ENCODE results near the gene NT5C1B. TPM values are rescaled to one million over a fixed set of nuclear protein-coding genes. Genes with fewer than 3 reads are reported as not detected.

Gene NT5C1B
- total RNA-seq, 1 donor from 2014 or later, result not detected

DNA sequence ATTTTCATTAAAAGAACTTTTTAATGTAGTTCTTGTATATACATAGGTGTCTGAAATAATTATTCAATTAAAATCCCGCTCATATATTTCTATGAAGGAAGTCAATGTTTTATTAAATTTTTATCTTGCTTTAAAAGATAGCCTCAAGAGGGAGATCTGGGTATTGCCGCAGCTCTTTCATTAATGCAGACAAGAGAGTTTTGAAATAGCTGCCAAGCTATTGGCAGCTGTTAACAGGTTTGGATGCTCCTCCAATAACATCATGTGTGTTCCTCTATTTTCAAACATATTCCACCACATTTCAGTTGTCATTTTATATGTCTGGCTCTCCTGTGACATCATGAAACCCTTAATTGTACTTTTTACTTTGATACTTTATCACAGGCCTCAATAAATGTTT is 12.9 kb upstream of the NT5C1B start:
- Mint-ChIP-seq H3K4me1 (ENCODE audit: unreplicated experiment) (peaks cover 2% of the 10 kb centered on the region), H3K9me3 (ENCODE audit: unreplicated experiment) (no peaks in the 10 kb centered on the region)

GRCh38 chr2:18600255-18600613 is 10.9 kb upstream of the NT5C1B start:
- Mint-ChIP-seq H3K9me3 (ENCODE audit: unreplicated experiment) (no peaks in the 10 kb centered on the region), H3K27me3 (ENCODE audit: unreplicated experiment) (no peaks in the 10 kb centered on the region), H3K27ac (ENCODE audit: unreplicated experiment) (no peak overlapping the region), H3K4me3 (ENCODE audit: unreplicated experiment) (no peak overlapping the region), H3K4me1 (ENCODE audit: unreplicated experiment) (peaks cover 2% of the 10 kb centered on the region), H3K36me3 (ENCODE audit: unreplicated experiment) (no peaks in the 10 kb centered on the region)
- TF ChIP-seq, protein P1, sequence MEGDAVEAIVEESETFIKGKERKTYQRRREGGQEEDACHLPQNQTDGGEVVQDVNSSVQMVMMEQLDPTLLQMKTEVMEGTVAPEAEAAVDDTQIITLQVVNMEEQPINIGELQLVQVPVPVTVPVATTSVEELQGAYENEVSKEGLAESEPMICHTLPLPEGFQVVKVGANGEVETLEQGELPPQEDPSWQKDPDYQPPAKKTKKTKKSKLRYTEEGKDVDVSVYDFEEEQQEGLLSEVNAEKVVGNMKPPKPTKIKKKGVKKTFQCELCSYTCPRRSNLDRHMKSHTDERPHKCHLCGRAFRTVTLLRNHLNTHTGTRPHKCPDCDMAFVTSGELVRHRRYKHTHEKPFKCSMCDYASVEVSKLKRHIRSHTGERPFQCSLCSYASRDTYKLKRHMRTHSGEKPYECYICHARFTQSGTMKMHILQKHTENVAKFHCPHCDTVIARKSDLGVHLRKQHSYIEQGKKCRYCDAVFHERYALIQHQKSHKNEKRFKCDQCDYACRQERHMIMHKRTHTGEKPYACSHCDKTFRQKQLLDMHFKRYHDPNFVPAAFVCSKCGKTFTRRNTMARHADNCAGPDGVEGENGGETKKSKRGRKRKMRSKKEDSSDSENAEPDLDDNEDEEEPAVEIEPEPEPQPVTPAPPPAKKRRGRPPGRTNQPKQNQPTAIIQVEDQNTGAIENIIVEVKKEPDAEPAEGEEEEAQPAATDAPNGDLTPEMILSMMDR (IDR thresholded peaks at IDR 0.05), result no peak
- no peak for DNase-seq (ENCODE audit: extremely low spot score, unreplicated experiment)

More for the DNA sequence above, 12.9 kb upstream of the NT5C1B start:
- TF ChIP-seq, protein P1 (IDR thresholded peaks at IDR 0.05), result no peak
- no peak overlapping the region for H3K27ac Mint-ChIP-seq (ENCODE audit: unreplicated experiment)
- no peaks in the 10 kb centered on the region for H3K27me3 Mint-ChIP-seq (ENCODE audit: unreplicated experiment)
- no peak for DNase-seq (ENCODE audit: extremely low spot score, unreplicated experiment)
- H3K36me3 Mint-ChIP-seq (ENCODE audit: unreplicated experiment), result no peaks in the 10 kb centered on the region
- H3K4me3 Mint-ChIP-seq (ENCODE audit: unreplicated experiment), result no peak overlapping the region

DNA sequence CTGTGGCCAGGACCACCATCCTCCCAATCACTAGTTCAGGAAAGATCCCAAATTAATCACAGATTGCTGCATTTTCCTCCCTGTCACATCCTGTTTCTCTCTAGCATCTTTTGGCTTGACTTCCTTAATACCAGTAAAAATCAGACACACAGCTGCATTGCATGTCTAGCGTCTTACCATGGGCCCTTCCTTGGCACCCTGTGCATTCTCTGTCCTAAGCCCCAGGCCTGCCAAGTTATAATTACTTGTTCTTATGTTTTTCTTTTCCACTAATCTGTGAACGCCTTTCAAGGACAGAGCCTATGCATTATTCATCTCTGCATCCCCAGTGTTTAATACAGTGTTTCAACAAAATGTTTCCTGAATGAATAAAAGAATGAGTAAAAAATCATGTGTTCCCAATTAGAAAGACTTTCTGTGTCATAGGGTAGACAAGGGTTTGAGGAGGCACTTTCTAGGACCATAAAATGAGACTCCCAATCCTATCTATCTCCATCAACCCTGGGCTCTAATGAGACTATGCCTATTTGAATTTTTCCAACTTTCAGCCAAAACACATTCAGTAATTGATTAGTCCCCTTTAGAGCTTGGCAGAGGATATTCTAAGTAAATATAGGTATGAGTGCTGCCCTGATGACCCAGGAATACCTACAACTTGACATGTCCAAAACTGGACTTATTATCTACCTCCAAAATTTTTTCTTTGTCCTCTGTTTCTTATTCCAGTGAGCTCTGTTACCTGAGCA is 10.3 kb upstream of the NT5C1B start:
- no peak for DNase-seq (ENCODE audit: extremely low spot score, unreplicated experiment)
- H3K9me3 Mint-ChIP-seq (ENCODE audit: unreplicated experiment), result no peaks in the 10 kb centered on the region
- H3K4me1 Mint-ChIP-seq (ENCODE audit: unreplicated experiment), result peaks cover 2% of the 10 kb centered on the region
- no peaks in the 10 kb centered on the region for H3K27me3 Mint-ChIP-seq (ENCODE audit: unreplicated experiment)
- H3K36me3 Mint-ChIP-seq (ENCODE audit: unreplicated experiment), result no peaks in the 10 kb centered on the region
- no peak overlapping the region for H3K4me3 Mint-ChIP-seq (ENCODE audit: unreplicated experiment)
- TF ChIP-seq, protein P1 (IDR thresholded peaks at IDR 0.05), result no peak
- no peak overlapping the region for H3K27ac Mint-ChIP-seq (ENCODE audit: unreplicated experiment)

DNA sequence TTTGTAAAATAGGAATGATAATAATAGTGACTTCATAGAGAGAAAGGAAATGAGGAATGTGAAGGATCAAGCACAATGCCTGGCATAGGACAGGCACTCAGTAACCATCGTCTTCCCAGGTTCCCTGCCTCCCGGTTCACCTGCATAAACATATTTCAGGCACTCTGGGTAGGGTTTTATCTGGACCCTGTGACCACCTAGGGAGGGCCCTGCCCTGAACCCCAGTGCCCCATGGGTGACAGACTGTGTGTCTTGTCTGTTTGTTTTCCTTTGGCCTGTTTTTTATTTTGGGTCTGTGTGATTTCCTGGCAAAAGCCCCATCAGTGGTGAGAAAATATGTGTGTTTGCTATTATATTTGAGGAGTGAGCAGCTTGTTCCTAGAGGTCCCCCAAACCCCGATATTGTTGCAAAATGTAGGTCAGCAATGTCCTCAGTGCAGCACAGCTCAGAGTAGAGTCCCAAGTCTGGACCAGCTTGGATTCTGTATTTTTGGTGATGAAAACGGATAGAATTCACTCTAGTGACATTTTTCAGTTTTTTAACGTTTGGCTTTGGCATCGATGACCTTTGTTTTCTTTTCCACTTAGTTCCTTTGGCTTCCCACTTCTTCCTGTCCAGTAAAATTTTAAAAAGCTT is 9.6 kb upstream of the NT5C1B start:
- Mint-ChIP-seq H3K4me1 (ENCODE audit: unreplicated experiment) (no peaks in the 10 kb centered on the region), H3K27me3 (ENCODE audit: unreplicated experiment) (no peaks in the 10 kb centered on the region), H3K36me3 (ENCODE audit: unreplicated experiment) (no peaks in the 10 kb centered on the region), H3K27ac (ENCODE audit: unreplicated experiment) (no peak overlapping the region), H3K4me3 (ENCODE audit: unreplicated experiment) (no peak overlapping the region), H3K9me3 (ENCODE audit: unreplicated experiment) (no peaks in the 10 kb centered on the region)
- TF ChIP-seq, protein P1 (IDR thresholded peaks at IDR 0.05), result no peak
- DNase-seq (ENCODE audit: extremely low spot score, unreplicated experiment), result no peak

- Mint-ChIP-seq H3K4me3 (ENCODE audit: unreplicated experiment) (no peak overlapping the region), H3K36me3 (ENCODE audit: unreplicated experiment) (no peaks in the 10 kb centered on the region), H3K9me3 (ENCODE audit: unreplicated experiment) (no peaks in the 10 kb centered on the region), H3K27me3 (ENCODE audit: unreplicated experiment) (no peaks in the 10 kb centered on the region), H3K27ac (ENCODE audit: unreplicated experiment) (no peak overlapping the region), H3K4me1 (ENCODE audit: unreplicated experiment) (no peaks in the 10 kb centered on the region)
- no peak for DNase-seq (ENCODE audit: extremely low spot score, unreplicated experiment)
- TF ChIP-seq, protein P1 (IDR thresholded peaks at IDR 0.05), result no peak
These were observed 8.2 kb upstream of the NT5C1B start for GRCh38 chr2:18597618-18598017.
